OCI-M2 (cell line): ENCODE measurements around the gene DYNC2LI1.

ENCODE experiments used
- DNase-seq: peaks from one replicate; lab custom pipeline; 2025; ENCODE audit not compliant: unreplicated experiment; lab: John Stamatoyannopoulos, UW

The DYNC2LI1 gene

DNA sequence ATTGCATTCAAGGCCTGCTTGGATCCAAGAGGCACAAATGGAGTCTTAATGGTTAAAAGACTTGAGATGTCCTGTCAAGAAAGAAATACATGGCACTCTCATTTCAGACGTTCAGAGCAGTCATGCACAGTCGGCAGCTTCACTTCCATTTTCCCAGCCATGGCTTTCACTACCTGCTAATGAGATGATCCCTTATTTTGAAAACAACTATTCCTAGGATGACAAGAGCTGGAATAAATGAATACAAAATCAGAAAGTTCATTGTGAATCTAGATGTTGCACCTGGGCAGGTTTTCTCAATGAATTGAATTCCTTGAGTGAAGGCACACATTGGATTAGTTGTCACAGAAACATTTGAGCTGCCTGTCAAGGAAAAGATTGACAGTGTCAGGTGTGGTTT lies 39.1 kb downstream of the DYNC2LI1 start:
- no peak for DNase-seq

DNA sequence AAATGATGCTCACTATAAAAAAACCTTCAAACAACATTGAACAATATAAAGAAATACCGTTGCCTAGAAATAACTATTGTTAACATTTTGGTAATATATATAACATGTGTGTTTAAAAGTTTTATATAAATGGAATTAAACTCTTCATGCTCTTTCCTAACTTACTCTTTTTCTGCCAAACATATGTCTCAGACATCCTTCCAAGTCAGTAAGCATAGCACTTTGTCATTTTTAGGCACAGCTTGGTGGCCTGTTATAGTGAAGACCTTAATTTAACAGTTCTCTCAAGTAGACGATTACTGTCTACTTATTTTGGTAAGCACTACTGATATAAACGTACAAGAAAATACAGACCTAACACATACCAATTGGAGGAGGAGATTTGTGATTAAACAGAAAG lies 40.9 kb downstream of the DYNC2LI1 start:
- DNase-seq = no peak

DNA sequence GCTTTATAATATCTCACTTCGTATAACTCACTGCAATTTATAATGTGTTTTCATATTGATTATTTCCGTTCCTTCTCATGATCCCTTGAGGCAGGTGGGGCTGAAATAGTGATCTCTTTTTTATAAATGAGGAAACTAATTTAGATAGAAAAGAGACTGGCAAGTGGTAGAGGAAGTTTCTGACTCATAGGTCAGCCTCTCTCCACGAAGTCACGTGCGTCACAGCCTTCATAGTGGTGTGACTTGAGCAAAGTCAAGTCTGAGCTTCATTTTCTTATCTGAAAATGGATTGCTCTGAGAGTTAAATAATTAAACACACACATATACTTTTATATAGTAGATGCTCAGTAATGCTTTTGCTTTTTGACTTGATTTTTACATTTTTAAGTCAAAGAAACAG lies 44.9 kb downstream of the DYNC2LI1 start:
- DNase-seq = no peak

DNA sequence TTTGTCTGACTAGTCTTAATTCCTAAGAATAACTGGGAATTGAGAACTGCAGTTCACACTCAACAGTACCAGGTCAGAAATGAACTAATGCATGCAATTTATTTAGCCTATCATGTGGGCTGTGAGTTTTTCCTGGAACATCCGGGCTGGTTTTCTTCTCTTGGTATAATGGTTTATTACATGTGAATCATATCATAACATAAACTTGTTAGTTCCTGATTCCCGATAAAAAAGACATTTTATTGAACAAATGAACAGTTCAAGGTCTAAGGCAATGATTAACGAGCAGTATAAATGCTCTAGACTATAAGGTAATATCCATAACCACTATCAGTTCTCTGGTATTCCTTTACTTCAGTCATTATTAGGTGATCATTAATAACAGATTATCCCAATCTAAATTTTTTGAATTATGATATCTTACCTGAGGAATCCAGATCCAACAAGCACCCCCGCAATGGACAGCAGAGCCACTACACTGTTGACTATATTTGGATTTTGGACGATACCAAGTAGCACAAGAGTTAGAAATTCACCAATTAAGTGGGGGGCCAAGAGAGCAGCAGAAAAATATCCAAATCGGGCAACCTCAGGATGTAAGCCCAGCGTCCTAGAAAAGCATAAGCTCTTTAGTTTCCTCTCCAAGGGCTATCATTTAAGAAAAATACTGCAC lies 45.8 kb downstream of the DYNC2LI1 start:
- no peak for DNase-seq

DNA sequence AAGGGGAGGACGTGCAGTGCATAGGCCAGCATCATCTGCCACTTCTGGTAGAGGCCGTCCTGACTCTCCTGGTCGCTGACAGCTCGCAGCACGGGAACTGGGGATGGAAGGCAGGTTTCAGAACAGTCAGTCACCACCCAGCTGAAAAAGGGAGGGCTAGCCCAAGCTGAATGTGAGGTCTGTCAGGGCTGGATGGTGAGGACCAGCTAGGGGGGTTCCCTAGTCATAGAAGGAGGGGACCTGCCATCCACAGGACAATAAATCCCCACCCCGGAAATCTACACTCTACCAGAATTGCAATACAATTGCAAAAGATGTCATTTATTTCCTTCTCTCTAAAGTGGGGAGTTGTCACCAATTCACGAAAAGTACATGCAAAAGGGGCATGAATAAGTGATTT lies 49.0 kb downstream of the DYNC2LI1 start:
- DNase-seq = no peak

DNA sequence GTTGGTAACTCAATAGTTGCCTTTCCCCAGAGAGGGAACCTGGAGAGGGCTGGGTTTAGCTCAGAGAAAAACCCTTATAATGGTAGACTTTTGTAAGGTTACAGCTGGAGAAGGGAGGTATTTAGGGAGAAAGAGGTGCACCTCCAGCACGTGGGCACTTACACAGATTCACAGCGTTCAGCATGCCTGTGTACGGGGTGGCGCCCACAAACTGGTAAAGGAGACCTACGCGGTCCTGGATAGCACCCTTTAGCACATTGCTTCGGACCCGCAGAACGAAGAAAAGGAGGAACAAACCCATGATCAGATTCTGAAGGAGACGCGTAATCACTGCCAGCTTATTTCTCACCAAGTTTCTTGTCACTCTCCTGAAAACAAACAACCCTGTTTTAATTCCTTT lies 49.9 kb downstream of the DYNC2LI1 start:
- DNase-seq = no peak

DNA sequence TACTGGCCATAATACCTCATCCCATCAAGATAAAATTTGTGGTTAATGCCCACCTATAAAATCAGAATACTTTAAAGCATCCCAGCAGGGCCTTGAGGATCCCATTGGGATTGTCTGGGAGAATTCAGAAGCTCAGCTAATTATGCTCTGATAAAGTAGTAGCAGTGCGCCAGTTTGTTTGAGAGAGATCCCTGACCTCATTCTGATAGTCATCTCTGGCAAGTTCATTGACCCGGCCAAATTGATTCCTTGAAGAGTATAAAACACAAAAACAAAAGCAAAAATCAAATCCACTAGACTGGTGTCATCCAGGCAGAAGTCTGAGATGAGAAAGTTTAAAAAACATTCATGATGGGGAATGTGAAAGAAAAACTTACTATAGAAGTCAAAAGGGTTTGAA lies 50.7 kb downstream of the DYNC2LI1 start:
- no peak for DNase-seq

DNA sequence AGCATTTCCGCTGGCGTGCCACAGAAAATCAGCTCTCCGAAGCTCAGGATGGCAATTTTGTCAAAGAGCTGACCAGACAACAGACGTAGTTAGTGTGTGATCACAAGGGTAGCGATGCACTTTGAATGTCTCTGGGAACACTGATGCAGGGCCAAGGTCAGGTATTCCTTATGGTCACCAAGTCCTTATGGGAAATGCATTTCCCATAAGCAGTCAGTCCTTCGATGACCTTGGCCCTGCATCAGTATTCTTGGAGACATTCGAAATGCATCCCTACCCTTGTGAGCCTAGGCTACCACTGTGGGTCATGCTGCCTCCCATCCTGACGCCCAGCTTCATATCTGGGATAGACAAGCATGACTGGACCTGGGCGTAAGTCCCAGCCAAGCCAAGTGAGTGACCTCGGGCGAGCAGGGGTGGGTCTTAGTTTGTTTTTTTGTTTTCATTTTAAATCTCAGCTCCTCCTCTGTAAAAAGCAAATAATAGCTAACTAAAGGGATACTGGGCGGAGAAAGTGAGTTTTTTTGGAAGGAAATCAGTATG lies 51.2 kb downstream of the DYNC2LI1 start:
- no peak for DNase-seq

DNA sequence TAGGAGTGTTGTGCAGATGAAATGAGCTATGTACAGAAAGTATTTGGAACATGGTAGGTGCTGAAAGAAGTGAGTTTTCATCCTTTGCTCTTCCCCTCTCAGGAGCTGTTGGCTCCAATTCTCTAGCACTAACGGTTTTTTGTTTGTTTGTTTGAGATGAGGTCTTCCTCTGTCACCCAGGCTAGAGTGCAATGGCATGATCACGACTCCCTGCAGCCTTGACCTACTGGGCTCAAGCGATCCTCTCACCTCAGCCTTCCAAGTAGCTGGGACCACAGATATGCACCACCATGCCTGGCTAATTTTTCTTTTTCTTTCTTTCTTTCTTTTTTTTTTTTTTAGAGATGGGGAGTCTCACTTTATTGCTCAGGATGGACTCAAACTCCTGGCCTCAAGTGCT lies 52.0 kb downstream of the DYNC2LI1 start:
- DNase-seq = no peak

DNA sequence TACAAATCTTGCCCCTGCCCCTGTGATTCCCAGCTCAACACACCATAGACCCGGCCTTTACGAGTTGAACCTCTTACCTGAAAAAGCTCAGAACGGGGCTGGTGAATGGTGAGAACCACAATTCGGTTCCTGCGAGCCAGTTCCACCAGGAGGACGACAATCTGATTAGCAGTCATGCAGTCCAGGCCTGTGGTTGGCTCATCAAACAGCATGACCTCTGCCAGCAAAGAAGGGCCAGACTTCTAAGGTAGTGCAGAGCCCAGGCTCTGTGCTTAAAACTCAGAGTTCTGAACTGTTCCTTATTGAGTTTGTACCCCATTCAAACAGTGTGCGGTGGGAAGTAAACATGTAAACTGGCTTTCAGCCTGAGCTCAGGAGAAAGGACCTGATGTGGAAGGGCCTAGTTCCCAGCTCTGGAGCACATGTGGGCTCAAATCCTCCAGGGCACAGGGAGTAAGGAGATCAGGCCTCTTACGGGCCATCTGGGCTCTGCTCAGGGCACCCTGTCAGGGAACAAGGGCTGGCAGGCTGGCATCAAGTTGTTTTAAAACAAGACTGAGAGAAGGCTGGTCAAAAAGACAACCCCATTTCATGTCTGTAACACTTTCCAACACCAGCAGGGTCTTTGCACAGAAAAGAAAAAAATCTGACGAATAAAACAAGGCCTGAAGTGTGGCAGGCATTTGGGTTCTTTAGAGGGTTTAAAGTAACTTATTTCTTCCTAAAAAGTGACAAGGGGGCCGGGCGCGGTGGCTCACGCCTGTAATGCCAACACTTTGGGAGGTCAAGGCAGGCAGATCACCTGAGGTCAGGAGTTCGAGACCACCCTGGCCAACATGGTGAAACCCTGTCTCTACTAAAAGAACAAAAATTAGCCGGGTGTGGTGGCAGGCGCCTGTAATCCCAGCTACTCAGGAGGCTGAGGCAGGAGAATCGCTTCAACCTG lies 52.7 kb downstream of the DYNC2LI1 start:
- no peak for DNase-seq

DNA sequence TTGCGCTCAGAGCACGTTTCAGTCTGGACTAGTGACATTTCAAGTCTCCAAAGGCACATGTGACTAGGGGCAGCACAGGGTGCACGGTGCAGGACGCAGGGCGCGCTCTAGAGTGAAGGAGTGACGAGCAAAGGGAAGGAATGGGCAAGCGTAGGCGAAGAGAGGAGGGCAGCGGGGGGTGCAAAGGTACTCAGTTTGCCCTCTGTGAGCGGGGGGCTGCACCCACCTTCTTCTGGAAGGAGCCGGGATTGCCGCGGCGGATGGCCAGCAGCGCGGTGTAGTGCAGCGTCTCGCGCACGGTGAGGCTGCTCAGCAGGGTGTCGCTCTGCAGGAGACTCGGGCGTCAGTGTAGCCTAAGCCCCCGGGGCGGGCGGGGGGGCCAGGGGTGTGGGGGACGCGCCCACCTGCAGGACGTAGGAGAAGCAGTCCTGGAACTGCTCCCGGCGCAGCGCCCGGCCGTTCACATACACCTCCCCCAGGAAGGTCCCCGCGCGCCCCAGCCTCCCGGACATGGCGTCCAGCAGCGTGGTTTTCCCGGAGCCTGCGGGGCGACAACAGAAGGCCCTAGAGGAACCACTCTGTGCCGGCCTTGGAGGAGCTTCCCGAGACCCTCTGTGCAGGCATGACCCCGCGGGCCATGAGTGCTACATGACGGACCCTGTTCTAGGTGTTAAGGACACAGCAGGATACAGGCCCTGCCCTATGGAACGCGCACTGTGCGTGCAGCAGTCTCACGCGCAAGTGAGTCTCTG lies 57.9 kb downstream of the DYNC2LI1 start:
- no peak for DNase-seq

DNA sequence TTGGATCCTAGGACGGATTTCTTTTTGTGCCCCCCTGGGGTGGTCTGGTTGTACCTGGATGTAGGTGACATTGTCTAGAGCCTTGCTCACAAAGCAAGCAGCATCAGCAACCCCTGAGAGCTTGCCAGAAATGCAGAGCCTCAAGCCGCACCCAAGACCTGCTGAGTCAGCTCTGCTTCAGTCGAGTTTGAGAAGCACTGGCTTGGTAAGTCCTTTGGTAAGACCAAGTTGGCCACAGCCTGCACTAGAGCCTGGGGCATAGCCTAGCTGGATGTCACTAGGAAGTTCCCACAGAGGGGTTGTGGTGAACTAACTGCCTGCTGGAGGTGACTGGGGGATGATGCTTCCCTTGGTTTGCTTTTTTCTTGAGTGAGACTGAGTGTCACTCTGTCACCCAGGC lies 58.6 kb downstream of the DYNC2LI1 start:
- DNase-seq = no peak

DNA sequence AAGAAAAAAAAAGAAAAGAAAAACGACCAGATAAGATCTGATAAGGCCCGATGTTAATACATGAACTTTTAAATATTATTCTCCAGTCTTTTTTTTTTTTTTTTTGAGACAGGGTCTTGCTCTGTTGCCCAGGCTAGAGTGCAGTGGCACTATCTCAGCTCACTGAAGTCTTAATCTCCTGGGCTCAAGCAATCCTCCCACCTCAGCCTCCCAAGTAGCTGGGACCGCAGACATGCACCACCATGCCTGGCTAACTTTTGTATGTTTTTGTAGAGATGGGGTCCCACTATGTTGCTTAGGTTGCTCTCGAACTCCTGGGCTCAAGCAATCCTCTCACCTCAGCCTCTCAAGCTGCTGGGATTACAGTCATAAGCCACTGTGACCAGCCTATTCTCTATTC lies 63.2 kb downstream of the DYNC2LI1 start:
- DNase-seq = no peak

DNA sequence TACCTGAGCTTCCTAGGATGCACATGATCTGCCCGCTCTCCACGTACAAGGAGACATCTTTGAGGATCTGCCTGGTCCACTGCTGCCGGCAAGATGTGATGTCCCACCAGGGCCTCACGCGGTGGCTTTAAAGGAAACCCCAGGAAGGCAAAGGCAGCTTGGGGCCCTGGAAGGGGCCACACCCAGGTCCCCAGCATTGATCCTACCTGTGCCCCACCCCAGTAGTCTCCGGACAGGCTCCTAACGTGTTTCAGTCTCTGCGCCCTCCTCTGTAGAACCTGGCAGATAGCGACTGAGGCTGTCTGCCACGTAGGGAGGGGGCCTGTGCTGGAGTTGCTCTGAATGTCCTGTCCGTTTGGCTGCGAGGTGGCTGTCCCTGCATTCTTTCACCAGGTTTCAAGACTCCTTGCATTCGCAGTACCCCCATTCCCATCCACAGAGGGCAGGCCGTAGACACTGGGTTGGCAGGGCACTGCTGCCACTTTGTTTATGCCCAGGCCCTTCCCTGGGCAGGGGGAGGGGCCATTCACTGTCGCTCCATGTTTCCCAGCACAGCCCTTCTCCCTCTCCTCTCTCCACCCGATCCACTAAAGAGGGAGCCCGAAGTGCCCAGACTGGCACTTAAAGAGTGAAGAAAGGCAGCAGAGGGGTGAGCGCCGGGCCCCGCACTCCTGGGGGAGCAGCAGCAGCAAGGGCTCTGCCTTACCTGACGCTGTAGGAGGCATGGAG lies 64.2 kb downstream of the DYNC2LI1 start:
- no peak for DNase-seq

DNA sequence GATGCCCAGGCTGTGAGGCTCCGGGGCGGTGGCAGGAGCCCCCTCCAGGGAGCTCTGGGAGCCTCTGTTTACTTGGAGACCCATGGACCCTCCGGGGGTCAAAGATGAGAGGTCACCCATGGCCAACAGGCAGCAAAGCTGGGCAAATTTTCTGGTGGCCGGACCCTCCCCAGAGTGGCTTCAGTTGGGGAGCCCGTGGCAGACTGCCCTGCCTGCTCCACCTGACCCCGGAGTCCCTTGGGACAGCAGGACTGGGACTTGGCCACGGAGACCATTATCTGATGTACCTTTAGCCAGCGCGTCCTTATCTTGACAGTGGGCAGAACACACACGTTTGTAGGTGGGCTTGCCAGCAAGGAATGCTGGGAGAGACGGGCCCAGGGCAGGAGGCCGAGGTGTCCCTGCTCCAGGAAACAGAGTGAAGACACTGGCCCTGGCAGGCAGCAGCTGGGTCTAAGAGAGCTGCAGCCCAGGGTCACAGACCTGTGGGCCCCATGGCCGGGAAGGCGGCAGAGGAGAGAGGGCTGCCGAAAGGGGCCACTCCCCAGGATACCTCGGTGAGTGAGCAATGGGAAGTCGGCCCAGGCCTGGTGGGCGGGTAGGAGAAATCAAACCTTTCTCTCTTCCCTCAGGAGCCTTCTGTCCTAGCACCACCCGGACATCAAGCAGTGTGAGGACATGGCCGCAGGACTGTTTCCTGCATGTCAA lies 64.9 kb downstream of the DYNC2LI1 start, which contains the start of the genes ABCG5 and ABCG8:
ABCG5 (minus strand) TSS at position 280 of the 708 bp plus-strand sequence; CDS start at position 120, 160 bp downstream.
ABCG8 (plus strand) TSS at position 412 of the 708 bp plus-strand sequence; CDS start at position 495, 83 bp downstream.
- DNase-seq = no peak

DNA sequence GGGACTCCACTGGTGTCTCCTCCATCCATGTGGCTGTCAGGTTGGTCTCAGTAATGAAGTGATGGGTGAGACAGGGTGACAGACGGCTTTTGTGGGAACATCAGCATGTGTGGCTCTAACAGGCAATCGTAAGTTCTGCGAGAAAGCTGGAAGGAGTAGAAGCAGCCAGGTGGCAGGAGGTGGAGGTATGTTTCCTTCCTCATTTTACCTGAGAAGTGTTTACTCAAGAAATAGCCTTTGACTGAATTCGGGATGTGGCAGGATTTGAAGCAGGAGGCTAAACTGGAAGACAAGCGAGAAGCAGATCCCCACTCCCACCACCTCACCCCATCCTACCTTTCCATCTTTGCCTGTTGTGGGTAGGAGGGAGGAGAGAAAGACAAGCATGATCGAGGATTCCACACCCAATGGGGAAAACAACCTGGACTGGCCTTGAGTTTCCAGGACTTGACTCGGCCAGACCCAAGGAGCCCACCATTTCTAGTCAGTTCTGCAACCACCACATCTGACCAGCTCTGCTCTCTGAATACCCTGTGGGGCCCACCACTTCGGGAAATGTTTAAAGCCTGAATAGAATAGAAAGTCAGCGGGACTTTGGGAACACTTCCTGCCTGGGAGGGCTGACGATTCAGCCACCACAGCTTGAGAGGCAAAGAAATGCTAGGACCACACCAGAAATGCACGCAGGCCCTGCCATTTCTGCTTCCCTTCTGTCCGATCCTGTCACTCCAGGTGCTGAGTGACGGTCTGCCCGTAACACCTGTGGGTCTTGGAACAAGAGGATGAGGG lies 66.1 kb downstream of the DYNC2LI1 start:
- DNase-seq = no peak

DNA sequence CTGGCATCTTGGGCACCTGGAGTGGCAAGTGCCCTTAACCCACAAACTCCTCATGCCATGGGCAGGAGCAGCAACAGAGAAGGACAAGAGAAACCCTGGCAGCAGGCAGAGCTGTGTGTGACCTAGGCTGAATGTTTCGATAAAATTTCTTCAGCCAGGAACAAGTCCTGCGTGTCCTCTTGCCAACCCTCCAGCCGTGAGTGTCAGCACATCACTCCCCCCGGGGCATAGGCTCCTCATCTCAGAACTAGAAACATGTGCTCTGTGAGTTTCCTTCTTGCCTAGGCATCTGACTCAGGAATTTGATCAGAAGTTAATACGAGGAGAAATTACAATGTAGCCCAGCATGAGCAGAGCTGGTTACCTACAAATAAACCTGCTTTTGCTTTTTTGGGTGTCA lies 67.1 kb downstream of the DYNC2LI1 start:
- no peak for DNase-seq

DNA sequence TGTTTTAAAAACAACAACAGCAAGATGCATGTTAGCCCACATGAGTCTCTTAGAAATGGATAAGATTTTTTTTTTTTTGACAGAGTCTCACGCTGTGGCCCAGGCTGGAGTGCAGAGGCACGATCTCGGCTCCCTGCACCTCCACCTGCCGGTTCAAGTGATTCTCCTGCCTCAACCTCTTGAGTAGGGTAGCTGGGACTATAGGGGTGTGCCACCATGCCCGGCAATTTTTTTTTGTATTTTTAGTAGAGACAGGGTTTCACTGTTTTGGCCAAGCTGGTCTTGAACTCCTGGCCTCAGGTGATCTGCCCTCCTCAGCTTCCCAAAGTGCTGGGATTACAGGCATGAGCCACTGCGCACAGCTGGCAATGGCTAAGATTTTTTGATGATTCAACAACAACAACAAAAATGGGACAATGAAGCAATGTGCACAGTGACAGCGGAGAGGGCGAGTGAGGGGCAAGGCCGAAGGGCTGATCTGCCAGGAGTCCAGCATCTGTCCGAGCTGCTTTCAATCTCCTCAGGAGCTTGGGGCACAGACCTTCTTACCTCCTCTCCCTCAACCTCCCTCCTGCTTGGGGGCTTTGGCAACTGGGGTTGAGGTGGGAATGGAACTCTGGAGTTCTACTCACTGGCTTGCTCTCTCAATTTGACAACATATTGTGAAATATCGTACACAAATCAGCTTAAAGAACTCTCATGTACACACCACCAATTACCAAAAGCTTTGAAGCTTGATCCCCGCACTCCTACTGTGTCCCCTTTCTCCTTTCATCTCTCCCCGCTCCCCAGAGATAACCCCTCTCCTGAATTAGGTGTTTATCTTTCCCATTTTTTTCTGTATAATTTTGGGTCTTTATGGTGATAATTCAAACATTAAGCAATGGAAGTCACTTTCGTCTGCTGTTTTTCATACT lies 68.4 kb downstream of the DYNC2LI1 start:
- no peak for DNase-seq
